KMS-11 (cell line): ENCODE results near the gene HSBP1L1.
"Not testable (repeated sequence)": the region's sequence is repeated elsewhere in the genome, so short reads cannot be mapped to it uniquely, and the experiment has no call there.

Experiments used
- H2AFZ ChIP-seq: fragments of 200-600 bp; sonication (generic); 2 replicates; pipeline ENCODE4 v1.6.1; 2016; ENCODE audit warnings: antibody characterized with exemption, mixed run types, low read depth
- H3K27ac ChIP-seq: fragments of 200-600 bp; sonication (generic); 2 replicates; pipeline ENCODE4 v1.6.1; 2016; ENCODE audit warnings: mild to moderate bottlenecking, mixed run types
- H3K27me3 ChIP-seq: fragments of 200-600 bp; sonication (generic); 2 replicates; pipeline ENCODE4 v1.6.1; 2017; ENCODE audit warnings: mild to moderate bottlenecking, low read depth, mixed run types, moderate library complexity; ENCODE audit not compliant: insufficient read depth
- H3K36me3 ChIP-seq: fragments of 200-600 bp; sonication (generic); 2 replicates; pipeline ENCODE4 v1.6.1; 2017; ENCODE audit warnings: mild to moderate bottlenecking, mixed run types; ENCODE audit not compliant: insufficient read depth
- H3K4me1 ChIP-seq: fragments of 200-600 bp; sonication (generic); 2 replicates; pipeline ENCODE4 v1.6.1; 2016; ENCODE audit warnings: mild to moderate bottlenecking, low read depth, mixed run types; ENCODE audit not compliant: poor library complexity, severe bottlenecking
- H3K4me2 ChIP-seq: fragments of 200-600 bp; sonication (generic); 2 replicates; pipeline ENCODE4 v1.7.0; 2016; ENCODE audit warnings: mild to moderate bottlenecking, mixed run types
- H3K4me3 ChIP-seq: fragments of 200-600 bp; sonication (generic); IDR thresholded peaks from 2 replicates; pipeline ENCODE4 v1.6.1; 2017; ENCODE audit warnings: low read depth, low read length, mixed read lengths; ENCODE audit not compliant: insufficient read depth
- H3K79me2 ChIP-seq: fragments of 200-600 bp; sonication (generic); 2 replicates; pipeline ENCODE4 v1.6.1; 2016; ENCODE audit warnings: low read depth, mixed run types; ENCODE audit not compliant: insufficient read depth
- H3K9ac ChIP-seq: fragments of 200-600 bp; sonication (generic); 2 replicates; pipeline ENCODE4 v1.6.1; 2016; ENCODE audit warnings: mild to moderate bottlenecking, mixed run types
- H4K20me1 ChIP-seq: fragments of 200-600 bp; sonication (generic); 2 replicates; pipeline ENCODE4 v1.6.1; 2016; ENCODE audit warnings: mild to moderate bottlenecking, mixed run types; ENCODE audit not compliant: insufficient read depth
- CTCF ChIP-seq: fragments of 200-600 bp; sonication (generic); conservative IDR thresholded peaks from 2 replicates; pipeline ENCODE4 v1.6.1; 2017; ENCODE audit warnings: low read depth, mild to moderate bottlenecking, antibody characterized with exemption, low read length, moderate library complexity, mixed read lengths

The HSBP1L1 gene

DNA sequence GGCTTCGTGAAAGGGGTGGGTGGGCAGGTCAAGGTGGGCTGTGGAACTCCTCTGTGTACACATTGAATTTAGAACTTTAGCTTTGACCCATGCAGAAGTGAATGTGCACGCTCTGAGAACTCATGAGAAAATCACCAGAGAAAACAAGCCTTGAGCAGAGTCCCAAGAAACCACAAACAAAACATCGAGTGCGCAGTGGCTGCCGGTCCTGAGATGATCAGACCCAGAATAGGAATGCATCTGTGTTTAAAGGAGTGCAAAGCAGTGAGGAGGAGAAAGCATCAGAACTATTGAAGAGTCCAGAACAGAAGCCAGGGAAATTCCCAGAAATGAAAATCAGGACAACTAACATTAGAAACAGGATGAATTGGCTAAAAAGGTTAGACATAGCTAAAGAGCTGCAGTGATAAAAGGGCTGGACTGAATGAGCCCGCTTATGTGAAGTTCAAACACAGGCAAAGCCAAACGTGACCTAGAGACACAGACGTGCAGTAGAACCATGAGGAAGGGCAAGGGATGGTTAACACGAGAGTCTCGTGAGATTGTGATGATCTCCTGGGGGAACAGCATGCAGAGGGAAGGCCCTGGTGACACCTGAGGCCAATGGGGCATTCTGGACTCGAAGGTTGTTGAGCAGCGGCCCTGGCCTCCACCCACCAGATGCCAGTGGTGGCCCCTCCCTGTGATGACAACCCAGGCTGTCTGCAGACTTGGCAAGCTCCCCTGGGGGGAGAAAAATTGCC lies 40.3 kb downstream of the HSBP1L1 start:
- Histone ChIP-seq H3K27me3 (no peaks in the 10 kb centered on the region), H3K9ac (no peak overlapping the region), H3K36me3 (no peaks in the 10 kb centered on the region), H2AFZ (no peak overlapping the region), H3K27ac (no peak overlapping the region), H3K79me2 (no peaks in the 10 kb centered on the region), H3K4me3 (no peak overlapping the region), H4K20me1 (no peaks in the 10 kb centered on the region), H3K4me2 (no peak overlapping the region), H3K4me1 (no peaks in the 10 kb centered on the region)
- TF ChIP-seq CTCF = no peak

DNA sequence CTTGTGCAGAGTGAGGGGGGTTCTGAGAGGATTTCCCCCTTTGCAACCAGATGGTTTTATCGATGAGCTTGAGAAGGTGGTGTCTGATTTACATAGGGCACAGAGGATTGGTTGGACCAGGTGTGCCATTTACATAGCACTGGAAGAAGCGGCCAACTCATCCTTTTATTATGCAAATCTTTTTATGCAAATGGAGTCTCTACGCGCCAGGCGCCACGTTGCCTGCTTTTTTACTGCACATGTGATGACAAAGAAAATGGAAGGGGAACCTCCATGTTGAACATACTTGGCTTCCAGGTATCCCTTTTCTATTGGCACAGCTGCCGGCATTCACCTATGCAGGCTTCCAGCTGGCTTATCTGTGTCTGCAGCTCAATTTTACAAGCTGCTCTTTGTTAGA lies 42.3 kb downstream of the HSBP1L1 start:
- Histone ChIP-seq H3K9ac (no peak overlapping the region), H3K79me2 (no peaks in the 10 kb centered on the region)
- no peak for TF ChIP-seq CTCF

GRCh38 chr18:80009661-80010550 lies 45.5 kb downstream of the HSBP1L1 start:
- H3K4me2 ChIP-seq = no peak overlapping the region
- no peaks in the 10 kb centered on the region for H3K4me1 ChIP-seq
- no peaks in the 10 kb centered on the region for H4K20me1 ChIP-seq
- no peaks in the 10 kb centered on the region for H3K79me2 ChIP-seq
- H2AFZ ChIP-seq = no peak overlapping the region
- no peak overlapping the region for H3K4me3 ChIP-seq
- no peak for TF ChIP-seq CTCF
- H3K27me3 ChIP-seq = no peaks in the 10 kb centered on the region
- H3K27ac ChIP-seq = no peak overlapping the region
- H3K9ac ChIP-seq = no peak overlapping the region
- no peaks in the 10 kb centered on the region for H3K36me3 ChIP-seq

More for the DNA sequence above, 42.3 kb downstream of the HSBP1L1 start:
- Histone ChIP-seq H3K4me2 (no peak overlapping the region), H3K27ac (no peak overlapping the region), H3K27me3 (no peaks in the 10 kb centered on the region), H4K20me1 (no peaks in the 10 kb centered on the region), H2AFZ (no peak overlapping the region), H3K4me3 (no peak overlapping the region), H3K4me1 (no peaks in the 10 kb centered on the region), H3K36me3 (no peaks in the 10 kb centered on the region)

GRCh38 chr18:80010551-80010906 lies 46.1 kb downstream of the HSBP1L1 start:
- Histone ChIP-seq H3K79me2 (no peaks in the 10 kb centered on the region), H3K27me3 (no peaks in the 10 kb centered on the region), H3K9ac (no peak overlapping the region), H3K4me3 (no peak overlapping the region), H3K4me2 (no peak overlapping the region), H2AFZ (no peak overlapping the region), H3K36me3 (no peaks in the 10 kb centered on the region), H4K20me1 (no peaks in the 10 kb centered on the region), H3K4me1 (no peaks in the 10 kb centered on the region), H3K27ac (no peak overlapping the region)
- TF ChIP-seq CTCF = no peak

- H2AFZ ChIP-seq, H3K4me3 ChIP-seq, H3K4me2 ChIP-seq, H3K27ac ChIP-seq, H3K27me3 ChIP-seq, H3K36me3 ChIP-seq, H3K79me2 ChIP-seq, H3K9ac ChIP-seq, H3K4me1 ChIP-seq, H4K20me1 ChIP-seq: not testable (repeated sequence)
Measured at GRCh38 chr18:80011496-80012137, 47.2 kb downstream of the HSBP1L1 start.
